HG03460 (cell line): ENCODE data around the gene MAP1LC3B2.

Source experiments
- ATAC-seq: cut with Tn5 transposase; IDR thresholded peaks from one replicate; pipeline ENCODE4 v1.9.1; 2021; ENCODE audit not compliant: unreplicated experiment

MAP1LC3B2 gene

DNA sequence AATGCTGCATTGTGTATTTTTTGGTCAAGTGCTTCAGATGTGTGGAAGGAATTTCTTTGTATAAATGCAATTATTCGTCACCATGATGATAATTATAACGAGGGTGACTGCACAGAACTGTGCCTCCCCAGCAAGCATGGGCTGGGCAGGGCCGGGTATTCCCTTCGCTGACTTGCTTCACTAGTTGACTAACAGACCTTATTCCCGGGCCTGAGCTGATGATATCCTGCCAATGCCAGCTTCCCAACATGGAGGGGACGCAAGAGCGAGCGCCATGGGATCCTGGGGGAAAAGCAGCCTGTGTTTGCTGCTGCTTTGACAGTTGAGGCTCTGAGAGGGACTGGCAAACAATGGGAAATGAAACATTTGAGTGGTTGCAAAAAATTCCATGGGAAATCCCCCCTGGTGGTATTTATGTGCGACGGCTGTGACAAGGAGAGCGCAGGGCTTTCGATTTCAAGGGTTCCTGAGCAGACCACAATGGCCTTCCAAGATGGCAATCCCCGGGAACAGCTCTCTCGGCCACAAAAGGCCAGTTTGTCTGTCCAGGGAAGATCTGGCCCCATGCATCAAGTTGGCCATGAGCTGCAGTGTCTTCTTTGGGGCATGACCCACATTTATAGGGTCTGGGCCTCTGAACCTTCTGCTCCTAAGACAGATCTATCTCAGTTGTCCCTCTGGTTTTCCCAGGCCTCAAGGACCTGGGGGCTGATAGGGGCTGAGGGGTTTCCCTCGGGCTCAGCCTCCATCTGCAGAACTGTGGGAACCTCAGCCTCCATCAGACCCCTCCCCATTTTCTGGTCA, 21.9 kb upstream of the MAP1LC3B2 start:
- peak; percentile 21 for ATAC-seq

GRCh38 chr12:116538076-116538591, 21.0 kb upstream of the MAP1LC3B2 start:
- ATAC-seq = peak; percentile 51

GRCh38 chr12:116538682-116539305, 20.4 kb upstream of the MAP1LC3B2 start:
- no peak for ATAC-seq

GRCh38 chr12:116539361-116539771, 19.8 kb upstream of the MAP1LC3B2 start:
- no peak for ATAC-seq

DNA sequence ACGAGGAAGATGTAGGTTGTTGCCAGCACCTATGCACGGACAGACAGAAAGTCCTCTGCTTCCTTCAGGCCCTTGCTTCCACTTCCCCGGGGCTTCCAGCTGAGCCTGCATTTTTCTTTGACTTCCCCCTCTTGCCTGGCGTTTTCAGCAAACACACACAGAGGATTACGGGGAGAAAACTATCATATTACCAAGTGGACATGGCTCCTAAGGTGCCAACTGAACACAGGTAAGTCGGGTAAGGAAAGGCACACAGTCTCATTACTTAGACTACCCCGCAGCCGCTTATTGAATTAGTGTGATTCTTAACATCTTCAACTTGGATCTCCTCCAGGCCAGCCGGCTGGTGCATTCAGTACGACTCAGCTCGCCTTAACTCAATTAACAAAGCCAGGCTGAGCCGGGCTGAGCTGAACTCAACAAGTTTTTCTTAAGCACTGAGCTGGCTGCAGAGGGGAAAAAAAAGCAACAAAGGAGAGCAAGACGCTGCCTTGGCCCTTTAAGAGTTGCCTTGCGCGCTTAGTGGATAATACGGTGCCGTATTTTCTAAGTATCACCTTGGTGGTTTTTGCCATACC, 19.2 kb upstream of the MAP1LC3B2 start:
- ATAC-seq = no peak

GRCh38 chr12:116540622-116541152, 18.5 kb upstream of the MAP1LC3B2 start:
- ATAC-seq = no peak

DNA sequence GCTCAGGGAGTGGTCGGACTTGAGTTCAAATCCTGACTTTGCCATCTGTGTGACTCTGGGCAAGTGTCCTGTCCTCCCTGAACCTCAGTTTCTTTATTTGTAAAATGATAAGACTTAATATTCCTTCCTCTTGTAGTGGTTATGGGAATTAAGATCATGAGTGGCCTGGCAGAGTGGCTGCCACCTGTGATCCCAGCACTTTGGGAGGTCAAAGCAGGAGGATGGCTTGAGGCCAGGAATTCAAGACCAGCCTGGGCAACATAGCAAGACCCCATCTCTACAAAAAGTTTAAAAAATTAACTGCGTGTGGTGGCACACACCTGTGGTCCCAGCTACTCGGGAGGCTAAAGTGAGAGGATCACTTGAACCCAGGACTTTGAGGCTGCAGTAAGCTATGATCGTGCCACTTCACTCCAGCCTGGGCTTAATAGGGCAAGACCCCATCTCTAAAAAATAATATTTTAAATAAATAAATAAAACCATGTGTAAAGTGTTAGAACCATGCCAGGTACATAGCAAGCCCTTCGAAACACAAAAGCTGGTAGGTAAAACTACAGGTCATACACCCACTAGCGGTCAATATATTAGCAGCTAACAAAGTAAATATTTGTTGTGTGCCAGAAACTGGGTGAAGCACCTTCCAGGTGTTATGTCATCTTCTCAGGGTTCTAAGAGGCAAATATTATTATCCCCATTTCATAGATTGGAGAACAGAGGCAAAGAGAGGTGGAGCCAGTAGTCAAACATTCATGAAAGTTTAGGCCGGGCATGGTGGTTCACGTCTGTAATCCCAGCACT, 17.4 kb upstream of the MAP1LC3B2 start:
- no peak for ATAC-seq

- ATAC-seq = no peak
These were observed 16.7 kb upstream of the MAP1LC3B2 start for GRCh38 chr12:116542345-116542956.

DNA sequence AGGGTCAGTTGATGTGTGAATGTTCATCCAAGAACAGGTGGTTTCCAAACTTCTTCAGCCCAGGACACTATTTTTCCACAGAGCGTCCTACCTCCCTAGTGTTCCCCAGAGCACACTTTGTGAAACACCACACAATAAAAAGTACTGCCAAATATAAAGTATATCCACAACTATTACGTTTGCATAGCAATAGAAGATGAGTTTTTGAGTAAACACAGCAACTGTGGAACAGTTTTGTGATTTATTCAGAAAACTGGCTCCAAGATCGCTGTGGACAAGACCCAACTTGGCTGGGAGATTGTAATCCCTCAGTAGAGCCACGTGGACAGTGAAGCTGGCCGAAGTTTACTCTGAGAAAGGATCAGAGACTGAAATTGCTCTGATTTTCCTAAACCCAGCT, 14.5 kb upstream of the MAP1LC3B2 start:
- ATAC-seq = no peak

DNA sequence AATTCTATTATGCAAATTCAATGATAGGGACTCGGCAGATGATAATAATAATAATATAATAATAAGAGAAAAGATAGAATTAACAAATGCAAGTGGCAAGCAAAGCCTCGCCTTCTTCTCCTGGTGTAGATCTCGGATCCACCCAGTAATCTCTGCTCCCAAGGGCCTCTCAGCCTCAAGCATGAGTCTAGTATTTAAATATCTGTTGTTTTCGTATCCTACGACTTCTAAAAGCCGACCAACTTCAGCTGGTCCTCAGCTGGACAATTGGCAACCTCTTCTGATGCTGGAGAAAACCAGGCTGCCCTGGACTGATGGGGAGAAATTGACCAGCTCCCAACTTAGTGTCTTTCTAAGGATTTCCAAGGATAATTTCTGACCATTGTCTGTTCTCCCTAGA, 14.0 kb upstream of the MAP1LC3B2 start:
- ATAC-seq = no peak

GRCh38 chr12:116545936-116546335, 13.2 kb upstream of the MAP1LC3B2 start:
- no peak for ATAC-seq

DNA sequence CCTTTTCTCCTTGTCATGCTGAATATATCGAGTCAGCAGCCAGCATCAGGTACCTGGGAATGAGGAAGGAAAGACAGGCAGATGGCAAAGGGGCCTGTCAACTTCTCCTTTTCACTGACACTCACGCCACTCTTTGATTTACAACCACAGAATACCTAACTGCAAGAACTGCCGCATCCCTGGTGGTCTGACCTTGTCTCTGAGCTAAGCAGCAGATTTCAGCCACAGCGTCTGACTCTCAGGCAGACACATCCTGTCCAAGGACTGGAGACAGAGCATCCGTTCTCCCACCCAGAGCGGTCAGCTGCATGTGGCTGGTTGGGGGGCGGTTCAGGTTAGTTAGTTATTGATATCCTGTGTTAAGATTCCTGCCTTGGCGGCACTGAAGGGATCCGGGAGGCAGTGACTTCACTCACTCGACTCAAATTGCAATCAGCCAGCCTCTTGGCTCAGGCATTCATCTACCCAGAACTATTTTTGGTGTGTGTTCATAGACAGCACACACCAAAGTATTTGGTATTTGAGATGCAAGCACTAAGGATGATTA, 11.2 kb upstream of the MAP1LC3B2 start:
- ATAC-seq = peak; percentile 96

GRCh38 chr12:116549993-116550392, 9.2 kb upstream of the MAP1LC3B2 start:
- ATAC-seq = no peak

- no peak for ATAC-seq
These were observed 8.0 kb upstream of the MAP1LC3B2 start for GRCh38 chr12:116551151-116551550.

- ATAC-seq = no peak
These were observed 7.6 kb upstream of the MAP1LC3B2 start for GRCh38 chr12:116551619-116551951.

- no peak for ATAC-seq
These were observed 7.0 kb upstream of the MAP1LC3B2 start for GRCh38 chr12:116551952-116552772.

DNA sequence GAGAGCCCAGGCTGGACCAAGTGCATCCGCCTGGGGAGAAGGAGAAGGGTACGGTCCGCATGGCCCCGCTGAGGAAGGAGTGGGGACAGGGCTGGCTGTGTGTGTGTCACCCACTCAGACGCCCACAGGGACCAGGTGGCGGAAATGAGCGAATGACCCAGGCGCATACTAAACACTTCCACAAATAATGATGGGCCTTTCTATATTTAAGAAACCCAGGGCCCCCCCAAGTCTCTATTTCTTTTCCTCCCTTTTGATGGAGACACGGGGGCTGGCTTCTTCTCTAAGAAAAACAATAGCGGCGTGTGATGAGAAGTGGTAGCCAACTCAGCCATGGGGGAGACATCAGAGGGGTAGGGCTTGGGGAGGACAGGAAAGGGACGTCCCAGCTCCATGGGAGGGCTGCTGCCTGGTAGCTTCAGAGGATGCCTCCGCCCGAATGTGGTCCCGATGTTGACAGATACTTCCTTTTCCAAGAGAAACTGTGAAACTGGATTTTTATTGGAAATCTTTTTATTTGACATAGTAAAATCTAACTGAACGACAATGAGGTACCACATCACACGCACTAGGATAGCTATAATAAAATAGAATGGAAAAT, 6.3 kb upstream of the MAP1LC3B2 start:
- no peak for ATAC-seq

DNA sequence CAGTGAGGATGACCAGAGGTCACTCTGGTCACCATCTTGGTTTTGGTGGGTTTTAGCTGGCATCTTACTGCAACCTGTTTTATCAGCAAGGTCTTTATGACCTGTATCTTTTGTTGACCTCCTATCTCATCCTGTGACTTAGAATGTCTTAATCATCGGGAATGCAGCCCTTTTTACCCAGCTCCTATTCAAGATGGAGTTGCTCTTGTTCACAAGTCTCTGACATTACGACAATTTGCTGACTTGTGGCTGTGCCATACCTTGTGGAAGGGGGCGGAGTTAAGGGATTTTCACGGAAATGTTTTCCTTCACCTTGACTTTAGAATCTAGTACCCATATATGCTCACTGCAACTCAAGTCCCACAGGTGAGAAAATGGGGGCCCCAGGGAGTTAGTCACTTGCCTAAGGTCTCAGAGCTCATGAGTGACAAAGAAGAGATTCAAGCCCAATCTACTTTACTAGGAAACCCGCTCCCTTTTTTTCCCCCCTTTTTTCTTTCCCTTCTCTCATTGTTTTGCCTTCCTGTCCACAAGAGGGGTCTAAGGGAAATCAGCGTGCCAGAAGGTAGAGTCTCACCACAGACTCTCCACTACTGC, 2.7 kb upstream of the MAP1LC3B2 start:
- no peak for ATAC-seq
